Measurements from ENCODE around the gene C11orf58.

The C11orf58 gene

GRCh38 chr11:16769386-16769785 is 30.9 kb downstream of the C11orf58 start:
- DNase-seq = no peak

- no peak for DNase-seq
Measured at GRCh38 chr11:16770016-16770415, 31.6 kb downstream of the C11orf58 start.

GRCh38 chr11:16771350-16772140 is 33.1 kb downstream of the C11orf58 start:
- DNase-seq = no peak

- no peak for DNase-seq
Measured at GRCh38 chr11:16772141-16772512, 33.7 kb downstream of the C11orf58 start.

- DNase-seq = no peak
Measured at GRCh38 chr11:16773981-16774935, 35.8 kb downstream of the C11orf58 start.

GRCh38 chr11:16774936-16775613 is 36.6 kb downstream of the C11orf58 start:
- no peak for DNase-seq

GRCh38 chr11:16775614-16776283 is 37.3 kb downstream of the C11orf58 start:
- DNase-seq = no peak

- DNase-seq = no peak
Measured at GRCh38 chr11:16776711-16777612, 38.5 kb downstream of the C11orf58 start.

- no peak for DNase-seq
Measured at GRCh38 chr11:16777613-16777975, 39.1 kb downstream of the C11orf58 start.

GRCh38 chr11:16778286-16778685 is 39.8 kb downstream of the C11orf58 start:
- DNase-seq = no peak

GRCh38 chr11:16778876-16779275 is 40.4 kb downstream of the C11orf58 start:
- DNase-seq = no peak

- DNase-seq = no peak
Measured at GRCh38 chr11:16779436-16779835, 41.0 kb downstream of the C11orf58 start.

- DNase-seq = no peak
Measured at GRCh38 chr11:16780146-16780545, 41.7 kb downstream of the C11orf58 start.

GRCh38 chr11:16780698-16781550 is 42.5 kb downstream of the C11orf58 start:
- no peak for DNase-seq

- DNase-seq = no peak
Measured at GRCh38 chr11:16781936-16782919, 43.8 kb downstream of the C11orf58 start.

- DNase-seq = no peak
Measured at GRCh38 chr11:16783321-16783801, 44.9 kb downstream of the C11orf58 start.

GRCh38 chr11:16784097-16784496 is 45.6 kb downstream of the C11orf58 start:
- no peak for DNase-seq

GRCh38 chr11:16784666-16785065 is 46.2 kb downstream of the C11orf58 start:
- no peak for DNase-seq

- peak; percentile 62 for DNase-seq
Measured at GRCh38 chr11:16785520-16786128, 47.2 kb downstream of the C11orf58 start.

Measured in CD4-positive, alpha-beta T cell treated with Interleukin-10 for 1 hour (primary cell).